PFSK-1 (cell line): Measurements from ENCODE around the gene PRIMPOL.

ENCODE experiments used
- POLR2AphosphoS5 ChIP-seq: IDR thresholded peaks from 2 replicates; pipeline ENCODE4 v1.6.1; 2012; ENCODE audit warnings: low read depth, mild to moderate bottlenecking, control low read depth, low read length, moderate library complexity
- TF ChIP-seq, protein P1 (sequence below), 2 experiments: IDR thresholded peaks; 2 replicates each; pipeline versions ENCODE4 v1.6.1 to v1.8.0; 2011 to 2012; ENCODE audit warnings: low read depth in 2 of 2, low read length in 2 of 2, control low read depth in 1 of 2, inconsistent platforms in 1 of 2, mild to moderate bottlenecking in 1 of 2, moderate library complexity in 1 of 2; ENCODE audit not compliant: insufficient read depth in 1 of 2

DNA sequence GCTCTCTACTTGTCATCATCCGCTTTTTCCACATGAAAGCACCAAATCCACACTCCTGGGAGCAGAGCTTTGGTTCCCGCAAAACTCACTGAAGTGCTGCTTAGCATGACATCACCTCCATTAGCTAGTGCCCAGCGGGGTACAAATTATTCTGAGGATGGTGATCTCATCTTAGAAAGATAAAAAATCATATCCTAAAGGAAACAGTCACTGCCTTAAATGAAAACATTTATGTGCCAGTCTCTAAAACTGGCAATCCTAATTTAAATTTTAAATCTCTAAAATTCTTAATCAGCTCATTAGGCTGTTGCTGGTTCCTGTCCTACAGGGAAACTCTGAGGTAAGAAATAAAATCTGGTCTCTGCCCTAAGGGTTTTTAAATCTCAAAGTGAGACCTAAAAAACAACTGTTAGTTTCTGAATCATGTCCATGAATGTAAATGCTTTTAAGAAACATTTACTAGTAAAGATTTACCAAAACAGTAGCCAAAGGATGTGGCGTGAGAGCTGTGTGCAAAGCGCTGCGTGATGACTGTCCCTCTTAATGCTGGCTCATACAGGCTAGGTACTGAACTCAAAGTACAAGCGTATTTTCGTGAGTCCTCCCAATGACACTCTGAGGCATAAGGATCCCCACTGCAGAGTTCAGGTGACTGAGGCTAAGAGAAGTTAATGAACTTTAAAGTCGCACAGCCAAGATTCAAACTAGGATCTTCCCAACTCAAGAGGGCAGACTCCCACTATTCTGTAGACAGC is 4.8 kb upstream of the PRIMPOL start:
- no peak for TF ChIP-seq POLR2AphosphoS5
- TF ChIP-seq, protein P1, sequence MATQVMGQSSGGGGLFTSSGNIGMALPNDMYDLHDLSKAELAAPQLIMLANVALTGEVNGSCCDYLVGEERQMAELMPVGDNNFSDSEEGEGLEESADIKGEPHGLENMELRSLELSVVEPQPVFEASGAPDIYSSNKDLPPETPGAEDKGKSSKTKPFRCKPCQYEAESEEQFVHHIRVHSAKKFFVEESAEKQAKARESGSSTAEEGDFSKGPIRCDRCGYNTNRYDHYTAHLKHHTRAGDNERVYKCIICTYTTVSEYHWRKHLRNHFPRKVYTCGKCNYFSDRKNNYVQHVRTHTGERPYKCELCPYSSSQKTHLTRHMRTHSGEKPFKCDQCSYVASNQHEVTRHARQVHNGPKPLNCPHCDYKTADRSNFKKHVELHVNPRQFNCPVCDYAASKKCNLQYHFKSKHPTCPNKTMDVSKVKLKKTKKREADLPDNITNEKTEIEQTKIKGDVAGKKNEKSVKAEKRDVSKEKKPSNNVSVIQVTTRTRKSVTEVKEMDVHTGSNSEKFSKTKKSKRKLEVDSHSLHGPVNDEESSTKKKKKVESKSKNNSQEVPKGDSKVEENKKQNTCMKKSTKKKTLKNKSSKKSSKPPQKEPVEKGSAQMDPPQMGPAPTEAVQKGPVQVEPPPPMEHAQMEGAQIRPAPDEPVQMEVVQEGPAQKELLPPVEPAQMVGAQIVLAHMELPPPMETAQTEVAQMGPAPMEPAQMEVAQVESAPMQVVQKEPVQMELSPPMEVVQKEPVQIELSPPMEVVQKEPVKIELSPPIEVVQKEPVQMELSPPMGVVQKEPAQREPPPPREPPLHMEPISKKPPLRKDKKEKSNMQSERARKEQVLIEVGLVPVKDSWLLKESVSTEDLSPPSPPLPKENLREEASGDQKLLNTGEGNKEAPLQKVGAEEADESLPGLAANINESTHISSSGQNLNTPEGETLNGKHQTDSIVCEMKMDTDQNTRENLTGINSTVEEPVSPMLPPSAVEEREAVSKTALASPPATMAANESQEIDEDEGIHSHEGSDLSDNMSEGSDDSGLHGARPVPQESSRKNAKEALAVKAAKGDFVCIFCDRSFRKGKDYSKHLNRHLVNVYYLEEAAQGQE (IDR thresholded peaks at IDR 0.05; ENCODE audit: insufficient read depth in 1 of 2, low read depth in 2 of 2, low read length in 2 of 2): no peak
